K562 (cell line): ENCODE results near the gene NUSAP1.

Experiments
- HMG20B ChIP-seq: fragments of 250-450 bp; sonication (Bioruptor Pico); IDR thresholded peaks from 2 replicates; pipeline ENCODE4 v1.5.0; 2021; ENCODE audit warnings: mild to moderate bottlenecking
- HNRNPL ChIP-seq: fragments of 200-400 bp; formaldehyde crosslinking; IDR thresholded peaks from 2 replicates; pipeline ENCODE4 v1.6.1; 2017; ENCODE audit warnings: low read depth, mild to moderate bottlenecking, low read length
- JUND ChIP-seq, 2 experiments: IDR thresholded peaks; 2 replicates in 1 of 2; 3 replicates in 1 of 2; pipeline ENCODE4 v1.6.1; 2011; ENCODE audit warnings: borderline replicate concordance in 2 of 2, low read depth in 2 of 2, low read length in 2 of 2, improper control_type of control experiment in 1 of 2, missing biosample characterization in 1 of 2, missing genetic modification characterization in 1 of 2, missing genetic modification reagents in 1 of 2
- NFYB ChIP-seq: IDR thresholded peaks from 2 replicates; pipeline ENCODE4 v1.6.1; 2011; ENCODE audit warnings: mild to moderate bottlenecking, moderate library complexity; ENCODE audit not compliant: insufficient read length; ENCODE audit errors: extremely low read depth
- ZNF133 ChIP-seq: fragments of 250-450 bp; sonication (Bioruptor Pico); IDR thresholded peaks from 2 replicates; pipeline ENCODE4 v1.4.0; 2020; ENCODE audit warnings: mild to moderate bottlenecking

GRCh38 chr15:41288464-41288863 is 44.2 kb upstream of the NUSAP1 start:
- no peak for TF ChIP-seq ZNF133 (CRISPR knock-in tag)
- no peak for TF ChIP-seq HMG20B (CRISPR knock-in tag)
- TF ChIP-seq HNRNPL, result no peak
- no peak for TF ChIP-seq JUND (IDR thresholded peaks at IDR 0.05; ENCODE audit: borderline replicate concordance, low read depth, low read length)
- TF ChIP-seq JUND (tag; IDR thresholded peaks at IDR 0.05; ENCODE audit: borderline replicate concordance, low read depth, low read length), result no peak
- no peak for TF ChIP-seq NFYB
